H9 (cell line): Measurements from ENCODE around the gene DSCAM. TPM values are rescaled to one million over a fixed set of nuclear protein-coding genes. Genes with fewer than 3 reads are reported as not detected.

Experiments used
- DNase-seq: peaks from one replicate; pipeline ENCODE4 v3.0.0-alpha.2; 2017
- H2AFZ ChIP-seq: one replicate; pipeline ENCODE4 v1.6.1; 2013; ENCODE audit warnings: mild to moderate bottlenecking, low read length, control low read depth, moderate library complexity
- H2AK5ac ChIP-seq: 2 replicates; pipeline ENCODE4 v1.6.1; 2013; ENCODE audit warnings: low read length, control low read depth, mixed read lengths; ENCODE audit not compliant: insufficient read length
- H2BK120ac ChIP-seq: one replicate; pipeline ENCODE4 v1.6.1; 2013; ENCODE audit warnings: low read depth, mild to moderate bottlenecking, low read length, control low read depth, inconsistent platforms; ENCODE audit not compliant: poor library complexity, severe bottlenecking
- H2BK12ac ChIP-seq: 2 replicates; pipeline ENCODE4 v1.6.1; 2013; ENCODE audit warnings: low read length, control low read depth, mixed read lengths, low read depth; ENCODE audit not compliant: insufficient read length
- H2BK15ac ChIP-seq: 2 replicates; pipeline ENCODE4 v1.6.1; 2013; ENCODE audit warnings: low read depth, low read length, control low read depth
- H2BK20ac ChIP-seq: one replicate; pipeline ENCODE4 v1.6.1; 2013; ENCODE audit warnings: low read depth, mild to moderate bottlenecking, low read length, control low read depth, inconsistent platforms; ENCODE audit not compliant: poor library complexity, severe bottlenecking
- H2BK5ac ChIP-seq: 2 replicates; pipeline ENCODE4 v1.6.1; 2013; ENCODE audit warnings: low read length, control low read depth, mixed read lengths; ENCODE audit not compliant: insufficient read length
- H3K14ac ChIP-seq: 2 replicates; pipeline ENCODE4 v1.6.1; 2013; ENCODE audit warnings: low read length, control low read depth; ENCODE audit not compliant: insufficient read depth
- H3K18ac ChIP-seq: 2 replicates; pipeline ENCODE4 v1.6.1; 2013; ENCODE audit warnings: low read depth, mild to moderate bottlenecking, mixed read lengths, low read length, control low read depth; ENCODE audit not compliant: insufficient read length
- H3K23ac ChIP-seq: 2 replicates; pipeline ENCODE4 v1.6.1; 2013; ENCODE audit warnings: low read length, control low read depth, mixed read lengths, low read depth; ENCODE audit not compliant: insufficient read length
- H3K23me2 ChIP-seq: 2 replicates; pipeline ENCODE4 v1.6.1; 2013; ENCODE audit warnings: low read depth, mild to moderate bottlenecking, mixed read lengths, low read length, control low read depth; ENCODE audit not compliant: insufficient read length, poor library complexity, severe bottlenecking
- H3K27ac ChIP-seq: 2 replicates; pipeline ENCODE4 v1.5.1; 2013; ENCODE audit warnings: low read length, control low read depth, mixed read lengths, low read depth; ENCODE audit not compliant: insufficient read length
- H3K27me3 ChIP-seq: 2 replicates; pipeline ENCODE4 v1.6.1; 2013; ENCODE audit warnings: low read length, control low read depth, inconsistent platforms; ENCODE audit not compliant: insufficient read depth
- H3K4ac ChIP-seq: 2 replicates; pipeline ENCODE4 v1.6.1; 2013; ENCODE audit warnings: low read depth, mild to moderate bottlenecking, control low read depth, inconsistent platforms, low read length, moderate library complexity
- H3K4me1 ChIP-seq: 2 replicates; pipeline ENCODE4 v1.6.1; 2013; ENCODE audit warnings: low read length, control low read depth, inconsistent platforms; ENCODE audit not compliant: insufficient read depth
- H3K4me2 ChIP-seq: 2 replicates; pipeline ENCODE4 v1.6.1; 2013; ENCODE audit warnings: low read length, control low read depth, mixed read lengths; ENCODE audit not compliant: insufficient read length, insufficient read depth
- H3K56ac ChIP-seq: 2 replicates; pipeline ENCODE4 v1.6.1; 2013; ENCODE audit warnings: low read depth, mild to moderate bottlenecking, mixed read lengths, low read length, control low read depth; ENCODE audit not compliant: insufficient read length
- H3K79me1 ChIP-seq: 2 replicates; pipeline ENCODE4 v1.6.1; 2013; ENCODE audit warnings: low read depth, mild to moderate bottlenecking, moderate library complexity, low read length, control low read depth, inconsistent platforms; ENCODE audit not compliant: insufficient read depth, poor library complexity, severe bottlenecking
- H3K79me2 ChIP-seq: 2 replicates; pipeline ENCODE4 v1.6.1; 2013; ENCODE audit warnings: low read length, control low read depth, inconsistent platforms; ENCODE audit not compliant: insufficient read depth
- H3K9ac ChIP-seq: 2 replicates; pipeline ENCODE4 v1.6.1; 2013; ENCODE audit warnings: low read length, control low read depth, mixed read lengths; ENCODE audit not compliant: insufficient read length; ENCODE audit errors: extremely low read depth
- H3K9me3 ChIP-seq: one replicate; pipeline ENCODE4 v1.6.1; 2013; ENCODE audit warnings: low read depth, low read length, inconsistent platforms; ENCODE audit not compliant: control insufficient read depth
- H3T11ph ChIP-seq: one replicate; pipeline ENCODE4 v1.6.1; 2013; ENCODE audit warnings: mild to moderate bottlenecking, low read length, control low read depth, inconsistent platforms
- H4K20me1 ChIP-seq: one replicate; pipeline ENCODE4 v1.6.1; 2013; ENCODE audit not compliant: control insufficient read depth, insufficient read length, insufficient read depth
- H4K5ac ChIP-seq: 2 replicates; pipeline ENCODE4 v1.6.1; 2013; ENCODE audit warnings: low read depth, mild to moderate bottlenecking, mixed read lengths, low read length, control low read depth; ENCODE audit not compliant: insufficient read length
- H4K8ac ChIP-seq: replicated peaks from 2 replicates; pipeline ENCODE4 v1.6.1; 2013; ENCODE audit warnings: low read length, control low read depth, mixed read lengths, low read depth; ENCODE audit not compliant: insufficient read length
- H4K91ac ChIP-seq: 2 replicates; pipeline ENCODE4 v1.6.1; 2013; ENCODE audit warnings: low read depth, mild to moderate bottlenecking, moderate library complexity, mixed read lengths, low read length, control low read depth; ENCODE audit not compliant: insufficient read length
- H3K27ac Mint-ChIP-seq, 3 experiments: 2 replicates in 2 of 3; 3 replicates in 1 of 3; pipeline ENCODE4 v1.8.0; 2020 to 2021; ENCODE audit warnings: mixed read lengths in 3 of 3, mild to moderate bottlenecking in 1 of 3, moderate library complexity in 1 of 3
- H3K27me3 Mint-ChIP-seq: 2 replicates; pipeline ENCODE4 v1.8.0; 2021; ENCODE audit warnings: low read depth, mild to moderate bottlenecking, moderate library complexity, mixed read lengths
- H3K36me3 Mint-ChIP-seq, 3 experiments: 2 replicates in 2 of 3; 3 replicates in 1 of 3; pipeline ENCODE4 v1.8.0; 2020 to 2021; ENCODE audit warnings: low read depth in 3 of 3, mixed read lengths in 3 of 3; ENCODE audit not compliant: insufficient read depth in 1 of 3
- H3K4me1 Mint-ChIP-seq, 2 experiments: 2 replicates each; pipeline ENCODE4 v1.8.0; 2020; ENCODE audit warnings: mixed read lengths in 2 of 2
- H3K4me3 Mint-ChIP-seq, 2 experiments: 2 replicates in 1 of 2; 3 replicates in 1 of 2; pipeline ENCODE4 v1.8.0; 2020 to 2021; ENCODE audit warnings: mild to moderate bottlenecking in 2 of 2, mixed read lengths in 2 of 2, moderate library complexity in 1 of 2
- H3K9me3 Mint-ChIP-seq, 2 experiments: 2 replicates in 1 of 2; 3 replicates in 1 of 2; pipeline ENCODE4 v1.8.0; 2020; ENCODE audit warnings: mild to moderate bottlenecking in 2 of 2, mixed read lengths in 2 of 2, moderate library complexity in 1 of 2
- WGBS: extraction: QIAGEN DNeasy Blood & Tissue Kit; methylation state at CpG from one replicate; pipeline ENCODE4 v1.1.7; 2013; ENCODE audit warnings: missing lambda C conversion rate, low lambda C conversion rate, mixed read lengths; ENCODE audit not compliant: insufficient read length; ENCODE audit errors: extremely low coverage; 5-methylcytosine and 5-hydroxymethylcytosine counted together
- total RNA-seq: library from RNA; stranded (reverse); gene quantifications from 2 replicates; pipeline ENCODE4 v1.2.1, GENCODE V29; 2021
- TF ChIP-seq, protein P1 (sequence below): fragments of 200-600 bp; sonication (generic); conservative IDR thresholded peaks from 3 replicates; pipeline ENCODE4 v1.8.0; 2021; ENCODE audit warnings: antibody characterized with exemption, mild to moderate bottlenecking

Gene DSCAM
- total RNA-seq, 1 experiment from 2014 or later = 0.17 TPM

DNA sequence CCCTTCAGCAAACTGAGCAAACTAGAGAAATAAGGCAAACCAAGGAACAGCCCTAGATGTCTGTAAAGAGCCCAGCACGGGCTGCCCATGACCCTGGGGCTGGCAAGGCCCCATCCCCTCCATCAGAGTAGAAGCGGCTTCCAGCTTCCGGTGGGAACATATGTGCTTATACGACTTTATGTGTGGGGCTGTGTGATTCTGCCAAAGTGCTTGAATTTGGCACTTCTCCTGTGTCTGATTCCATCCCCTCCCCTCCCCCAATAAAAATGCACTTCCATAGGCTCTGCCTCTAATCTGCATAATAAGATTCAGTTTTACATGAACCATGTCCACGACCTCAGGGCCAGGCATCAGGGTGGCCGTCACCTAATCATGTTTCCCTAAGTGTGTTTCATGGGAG lies 236.6 kb downstream of the DSCAM start:
- no peak overlapping the region for H3K27ac ChIP-seq
- DNase-seq = no peak
- no peak overlapping the region for H2BK5ac ChIP-seq
- no peak overlapping the region for H3K9ac ChIP-seq
- Mint-ChIP-seq H3K36me3 (peaks cover 4 to 16% (median 6%) of the 10 kb centered on the region in 3 experiments; a peak in 5 of 7 replicates), H3K4me3 (no peak overlapping the region), H3K27ac (no peak overlapping the region), H3K9me3 (peaks cover 15 to 16% of the 10 kb centered on the region in 2 experiments), H3K4me1 (0 out of 4 replicates have a peak, but pooled peaks cover 0 to 2% of the 10 kb centered on the region in 2 experiments), H3K27me3 (no peaks in the 10 kb centered on the region)
- no peak overlapping the region for H2BK12ac ChIP-seq
- no peaks in the 10 kb centered on the region for H3K4me1 ChIP-seq
- H3K79me1 ChIP-seq = no peaks in the 10 kb centered on the region
- H4K5ac ChIP-seq = no peak overlapping the region
- no peak overlapping the region for H2BK20ac ChIP-seq
- H4K20me1 ChIP-seq = no peaks in the 10 kb centered on the region
- no peak overlapping the region for H2AK5ac ChIP-seq
- no peak overlapping the region for H3K14ac ChIP-seq
- H2BK120ac ChIP-seq = no peak overlapping the region
- no peak overlapping the region for H2BK15ac ChIP-seq
- H3K23ac ChIP-seq = no peak overlapping the region
- no peak overlapping the region for H3K4ac ChIP-seq
- no CpG with 5 or more reads among the region's 6 CpGs for WGBS
- TF ChIP-seq, protein P1, sequence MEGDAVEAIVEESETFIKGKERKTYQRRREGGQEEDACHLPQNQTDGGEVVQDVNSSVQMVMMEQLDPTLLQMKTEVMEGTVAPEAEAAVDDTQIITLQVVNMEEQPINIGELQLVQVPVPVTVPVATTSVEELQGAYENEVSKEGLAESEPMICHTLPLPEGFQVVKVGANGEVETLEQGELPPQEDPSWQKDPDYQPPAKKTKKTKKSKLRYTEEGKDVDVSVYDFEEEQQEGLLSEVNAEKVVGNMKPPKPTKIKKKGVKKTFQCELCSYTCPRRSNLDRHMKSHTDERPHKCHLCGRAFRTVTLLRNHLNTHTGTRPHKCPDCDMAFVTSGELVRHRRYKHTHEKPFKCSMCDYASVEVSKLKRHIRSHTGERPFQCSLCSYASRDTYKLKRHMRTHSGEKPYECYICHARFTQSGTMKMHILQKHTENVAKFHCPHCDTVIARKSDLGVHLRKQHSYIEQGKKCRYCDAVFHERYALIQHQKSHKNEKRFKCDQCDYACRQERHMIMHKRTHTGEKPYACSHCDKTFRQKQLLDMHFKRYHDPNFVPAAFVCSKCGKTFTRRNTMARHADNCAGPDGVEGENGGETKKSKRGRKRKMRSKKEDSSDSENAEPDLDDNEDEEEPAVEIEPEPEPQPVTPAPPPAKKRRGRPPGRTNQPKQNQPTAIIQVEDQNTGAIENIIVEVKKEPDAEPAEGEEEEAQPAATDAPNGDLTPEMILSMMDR = no peak
- no peak overlapping the region for H4K91ac ChIP-seq
- H3K4me2 ChIP-seq = no peak overlapping the region
- H3K9me3 ChIP-seq = no peaks in the 10 kb centered on the region
- no peak overlapping the region for H3T11ph ChIP-seq
- H4K8ac ChIP-seq = no peak overlapping the region
- H3K56ac ChIP-seq = no peak overlapping the region
- H3K18ac ChIP-seq = no peak overlapping the region
- no peaks in the 10 kb centered on the region for H3K79me2 ChIP-seq
- H2AFZ ChIP-seq = no peak overlapping the region
- H3K27me3 ChIP-seq = no peaks in the 10 kb centered on the region
- H3K23me2 ChIP-seq = no peaks in the 10 kb centered on the region
